WI38 (cell line): ENCODE results near the gene TMEM204.
"Not testable (repeated sequence)": the region's sequence is repeated elsewhere in the genome, so short reads cannot be mapped to it uniquely, and the experiment has no call there.

ENCODE experiments used
- H3K4me3 ChIP-seq: 2 replicates; pipeline ENCODE4 v1.5.1; 2011; ENCODE audit warnings: low read depth, mild to moderate bottlenecking, control low read depth, low read length
- TF ChIP-seq, protein P1 (sequence below): IDR thresholded peaks from 2 replicates; pipeline ENCODE4 v1.5.1; 2012; ENCODE audit warnings: low read depth, mild to moderate bottlenecking, control low read depth, low read length

Gene TMEM204

DNA sequence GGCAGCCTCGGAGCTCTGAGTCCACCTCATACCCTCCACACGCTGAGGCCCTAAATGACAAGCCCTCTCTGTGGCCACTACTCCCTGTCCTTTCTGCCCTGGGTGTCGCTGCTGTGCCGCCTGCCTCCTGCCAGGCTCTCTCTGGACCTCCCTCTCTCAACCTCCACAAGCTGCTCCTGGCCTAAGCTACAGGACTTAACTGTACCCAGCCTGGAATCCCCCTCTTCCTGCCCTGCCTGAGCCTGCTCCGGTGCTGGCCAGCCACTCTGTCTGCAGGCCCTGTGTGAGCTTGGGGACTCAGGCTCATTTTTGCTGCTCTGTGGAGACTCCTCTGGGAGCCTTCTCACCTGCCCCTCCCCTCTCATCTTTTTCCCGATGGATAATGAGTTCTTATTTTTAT, 56.9 kb downstream of the TMEM204 start:
- no peak overlapping the region for H3K4me3 ChIP-seq
- TF ChIP-seq, protein P1, sequence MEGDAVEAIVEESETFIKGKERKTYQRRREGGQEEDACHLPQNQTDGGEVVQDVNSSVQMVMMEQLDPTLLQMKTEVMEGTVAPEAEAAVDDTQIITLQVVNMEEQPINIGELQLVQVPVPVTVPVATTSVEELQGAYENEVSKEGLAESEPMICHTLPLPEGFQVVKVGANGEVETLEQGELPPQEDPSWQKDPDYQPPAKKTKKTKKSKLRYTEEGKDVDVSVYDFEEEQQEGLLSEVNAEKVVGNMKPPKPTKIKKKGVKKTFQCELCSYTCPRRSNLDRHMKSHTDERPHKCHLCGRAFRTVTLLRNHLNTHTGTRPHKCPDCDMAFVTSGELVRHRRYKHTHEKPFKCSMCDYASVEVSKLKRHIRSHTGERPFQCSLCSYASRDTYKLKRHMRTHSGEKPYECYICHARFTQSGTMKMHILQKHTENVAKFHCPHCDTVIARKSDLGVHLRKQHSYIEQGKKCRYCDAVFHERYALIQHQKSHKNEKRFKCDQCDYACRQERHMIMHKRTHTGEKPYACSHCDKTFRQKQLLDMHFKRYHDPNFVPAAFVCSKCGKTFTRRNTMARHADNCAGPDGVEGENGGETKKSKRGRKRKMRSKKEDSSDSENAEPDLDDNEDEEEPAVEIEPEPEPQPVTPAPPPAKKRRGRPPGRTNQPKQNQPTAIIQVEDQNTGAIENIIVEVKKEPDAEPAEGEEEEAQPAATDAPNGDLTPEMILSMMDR = no peak

DNA sequence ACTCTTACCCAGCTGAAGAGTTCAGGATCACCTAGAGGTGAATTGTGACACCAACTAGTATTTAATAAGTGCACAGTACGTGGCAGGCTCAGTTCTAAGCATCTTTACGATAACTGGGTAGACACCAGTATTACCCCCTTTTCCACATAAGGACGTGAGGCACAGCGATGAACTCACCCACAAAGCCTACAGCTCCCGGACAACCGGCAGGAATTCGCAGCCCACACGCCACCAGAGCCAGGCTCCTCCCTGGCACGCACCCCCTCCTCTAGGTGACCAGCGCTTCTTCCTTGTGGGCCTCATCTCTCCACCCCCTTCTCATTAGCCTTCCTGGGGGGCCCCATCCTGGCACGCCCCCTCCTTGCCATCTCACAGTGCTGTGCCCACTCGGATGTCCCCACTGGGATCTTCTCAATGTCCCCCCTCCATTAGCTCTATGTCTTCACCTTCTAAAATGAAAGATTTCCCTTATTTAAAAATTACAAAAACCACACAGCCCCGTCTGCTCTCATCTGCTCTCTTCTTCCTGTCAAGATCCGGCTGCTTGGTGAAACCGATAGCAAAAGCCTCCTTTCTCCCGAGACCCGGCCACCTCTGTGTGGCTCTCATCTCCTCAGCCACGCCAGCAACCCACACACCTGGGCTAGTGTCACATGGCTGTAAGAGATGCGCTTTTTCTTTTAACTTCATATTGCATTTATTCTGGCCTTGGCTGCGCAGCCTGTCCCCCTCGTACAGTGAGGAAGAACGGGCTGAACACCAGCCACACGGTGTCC, 57.7 kb downstream of the TMEM204 start:
- TF ChIP-seq, protein P1 = no peak
- no peak overlapping the region for H3K4me3 ChIP-seq

DNA sequence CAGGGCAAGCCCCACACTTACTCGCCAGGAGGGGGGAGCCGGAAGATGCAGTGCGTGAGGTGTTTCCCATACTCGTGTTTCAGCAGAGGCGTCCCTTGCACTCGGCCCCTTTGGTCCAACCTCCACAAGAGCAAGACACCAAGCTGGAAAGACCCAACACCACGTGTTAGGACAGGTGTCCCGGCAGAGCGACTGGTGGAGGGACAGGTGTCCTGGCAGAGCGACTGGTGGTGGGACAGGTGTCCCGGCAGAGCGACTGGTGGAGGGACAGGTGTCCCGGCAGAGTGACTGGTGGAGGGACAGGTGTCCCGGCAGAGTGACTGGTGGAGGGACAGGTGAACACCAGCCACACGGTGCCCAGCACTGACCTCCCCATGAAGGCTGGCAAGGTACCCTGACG, 59.0 kb downstream of the TMEM204 start:
- H3K4me3 ChIP-seq = no peak overlapping the region
- TF ChIP-seq, protein P1 = no peak

DNA sequence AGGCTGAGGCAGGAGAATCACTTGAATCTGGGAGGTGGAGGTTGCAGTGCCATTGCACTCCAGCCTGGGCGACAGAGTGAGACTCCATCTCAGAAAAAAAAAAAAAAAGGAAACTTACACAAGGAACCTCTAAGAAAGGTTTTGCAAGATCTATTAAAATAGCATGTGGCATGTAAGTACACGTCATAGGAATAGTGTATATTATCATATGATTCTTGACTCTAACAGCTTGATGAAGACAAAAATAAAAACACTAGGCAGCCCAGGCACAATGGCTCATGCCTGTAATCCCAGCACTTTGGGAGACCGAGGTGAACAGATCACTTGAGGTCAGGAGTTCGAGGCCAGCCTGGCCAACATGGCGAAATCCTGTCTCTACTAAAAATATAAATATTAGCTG, 62.0 kb downstream of the TMEM204 start:
- H3K4me3 ChIP-seq = not testable (repeated sequence)

DNA sequence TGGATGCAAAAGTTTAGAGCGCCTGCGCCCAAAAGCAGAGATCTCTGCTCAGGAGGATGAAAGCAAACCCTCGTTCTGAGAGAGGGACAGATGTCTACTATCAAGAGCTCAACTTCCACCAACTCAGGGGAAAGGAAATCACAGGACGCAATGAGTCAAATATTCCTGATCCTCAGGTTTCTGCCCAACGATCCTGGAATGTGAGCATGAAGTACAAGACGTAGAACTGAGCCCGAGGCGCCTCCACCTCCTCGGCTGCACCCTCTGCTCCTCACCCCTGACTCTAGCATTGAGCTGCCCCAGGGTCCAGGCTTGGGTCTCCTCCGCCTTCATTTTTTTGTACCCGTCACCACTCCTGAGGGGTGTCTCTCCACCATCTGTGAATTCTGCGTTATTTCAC, 63.0 kb downstream of the TMEM204 start:
- TF ChIP-seq, protein P1 = no peak
- no peak overlapping the region for H3K4me3 ChIP-seq

DNA sequence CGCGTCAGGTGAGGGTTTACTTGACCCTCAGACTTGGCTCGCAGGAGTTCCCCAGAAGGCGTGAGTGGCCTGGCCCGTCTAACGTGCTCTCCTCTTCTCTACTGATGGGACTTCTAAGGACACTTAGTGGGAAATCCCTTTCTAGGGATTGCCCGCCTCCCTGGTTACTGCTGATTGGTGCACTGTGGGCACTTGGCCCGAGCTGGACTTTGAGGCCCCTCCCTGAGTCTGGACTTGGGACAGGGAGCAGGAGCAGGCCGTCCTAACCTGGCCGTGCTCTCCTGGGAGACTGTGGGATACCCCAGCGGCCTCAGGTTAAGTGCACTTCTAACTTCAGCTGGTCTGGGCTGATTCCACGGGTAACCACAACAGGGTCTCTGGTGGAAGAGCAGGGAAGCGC, 63.7 kb downstream of the TMEM204 start:
- TF ChIP-seq, protein P1 = no peak
- no peak overlapping the region for H3K4me3 ChIP-seq

DNA sequence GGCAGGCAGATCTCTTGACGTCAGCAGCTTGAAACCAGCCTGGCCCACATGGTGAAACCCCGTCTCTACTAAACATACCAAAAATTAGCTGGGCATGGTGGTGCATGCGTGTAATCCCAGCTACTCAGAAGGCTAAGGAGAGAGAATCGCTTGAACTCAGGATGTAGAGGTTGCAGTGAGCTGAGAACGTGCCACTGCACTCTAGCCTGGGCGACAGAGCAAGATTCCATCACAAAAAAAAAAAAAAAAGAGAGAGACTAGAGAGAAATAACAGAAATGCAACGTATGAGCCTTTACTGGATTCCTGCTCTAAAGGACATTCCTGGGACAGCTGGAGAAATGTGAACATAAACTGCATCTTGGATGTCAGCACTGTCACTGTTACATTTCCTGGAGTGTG, 67.6 kb downstream of the TMEM204 start:
- TF ChIP-seq, protein P1 = no peak
- no peak overlapping the region for H3K4me3 ChIP-seq

DNA sequence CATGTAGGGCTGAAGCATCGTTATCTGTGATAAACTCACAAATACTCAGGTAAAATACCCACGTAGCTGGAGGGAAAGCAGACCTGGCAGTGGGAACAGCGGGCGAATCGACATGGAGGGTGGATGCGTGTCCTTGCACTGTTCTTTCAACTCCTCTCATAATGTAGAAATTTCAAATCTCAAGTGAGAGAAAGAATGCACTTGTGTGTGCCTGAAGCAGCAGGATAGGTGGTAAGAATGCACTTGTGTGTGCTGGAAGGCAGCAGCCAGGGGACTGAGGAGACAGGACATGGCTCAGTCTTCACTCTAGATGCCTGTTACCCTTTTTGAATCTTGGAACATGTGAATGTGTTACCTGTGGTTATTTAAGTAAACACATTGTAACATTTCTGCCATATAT, 68.0 kb downstream of the TMEM204 start:
- TF ChIP-seq, protein P1 = no peak
- H3K4me3 ChIP-seq = no peak overlapping the region
